ENCODE data around the gene CACNA1G.
A peak's percentile ranks its signal among the peaks of the same experiment; 100 is the strongest.

CACNA1G gene

GRCh38 chr17:50537721-50538548 is 22.6 kb upstream of the CACNA1G start:
- no peak for TF ChIP-seq CTCF (IDR thresholded peaks at IDR 0.05; ENCODE audit: low read depth, low read length)
- H3K27ac ChIP-seq = no peak overlapping the region
- no peaks in the 10 kb centered on the region for H3K9me3 ChIP-seq (ENCODE audit: severe bottlenecking)
- no peak for DNase-seq
- H3K4me3 ChIP-seq (ENCODE audit: low read depth, low read length) = no peak overlapping the region
- H3K36me3 ChIP-seq = no peaks in the 10 kb centered on the region
- H3K27me3 ChIP-seq (ENCODE audit: insufficient read depth, low read depth, severe bottlenecking) = no peaks in the 10 kb centered on the region

- Histone ChIP-seq H3K36me3 (no peaks in the 10 kb centered on the region), H3K9me3 (ENCODE audit: severe bottlenecking) (no peaks in the 10 kb centered on the region), H3K4me3 (ENCODE audit: low read depth, low read length) (no peak overlapping the region), H3K27ac (no peak overlapping the region), H3K27me3 (ENCODE audit: insufficient read depth, low read depth, severe bottlenecking) (no peaks in the 10 kb centered on the region)
- no peak for DNase-seq
- no peak for TF ChIP-seq CTCF (IDR thresholded peaks at IDR 0.05; ENCODE audit: low read depth, low read length)
Measured at GRCh38 chr17:50538549-50539410, 21.7 kb upstream of the CACNA1G start.

- DNase-seq = peak; percentile 75
- H3K36me3 ChIP-seq = no peaks in the 10 kb centered on the region
Measured at GRCh38 chr17:50539762-50540559, 20.6 kb upstream of the CACNA1G start.

GRCh38 chr17:50540560-50541401 is 19.7 kb upstream of the CACNA1G start:
- Histone ChIP-seq H3K27me3 (ENCODE audit: insufficient read depth, low read depth, severe bottlenecking) (no peaks in the 10 kb centered on the region), H3K9me3 (ENCODE audit: severe bottlenecking) (no peaks in the 10 kb centered on the region), H3K36me3 (no peaks in the 10 kb centered on the region), H3K4me3 (ENCODE audit: low read depth, low read length) (no peak overlapping the region), H3K27ac (no peak overlapping the region)
- DNase-seq = no peak
- TF ChIP-seq CTCF (IDR thresholded peaks at IDR 0.05; ENCODE audit: low read depth, low read length) = no peak

More at GRCh38 chr17:50539762-50540559, 20.6 kb upstream of the CACNA1G start:
- Histone ChIP-seq H3K9me3 (ENCODE audit: severe bottlenecking) (no peaks in the 10 kb centered on the region), H3K27me3 (ENCODE audit: insufficient read depth, low read depth, severe bottlenecking) (no peaks in the 10 kb centered on the region), H3K4me3 (ENCODE audit: low read depth, low read length) (no peak overlapping the region), H3K27ac (no peak overlapping the region)
- TF ChIP-seq CTCF (IDR thresholded peaks at IDR 0.05; ENCODE audit: low read depth, low read length) = no peak

GRCh38 chr17:50541402-50541715 is 19.2 kb upstream of the CACNA1G start:
- DNase-seq = no peak
- Histone ChIP-seq H3K27me3 (ENCODE audit: insufficient read depth, low read depth, severe bottlenecking) (no peaks in the 10 kb centered on the region), H3K4me3 (ENCODE audit: low read depth, low read length) (peak overlapping the region; percentile 70), H3K9me3 (ENCODE audit: severe bottlenecking) (no peaks in the 10 kb centered on the region), H3K27ac (peak overlapping the region; percentile 62), H3K36me3 (no peaks in the 10 kb centered on the region)
- TF ChIP-seq CTCF (IDR thresholded peaks at IDR 0.05; ENCODE audit: low read depth, low read length) = no peak
